Islet precursor cell (in vitro differentiated cells): ENCODE data around the gene SLC7A6.

Experiments used
- DNase-seq: peaks from one replicate; pipeline ENCODE4 v3.0.0-alpha.2; 2018

SLC7A6 gene

DNA sequence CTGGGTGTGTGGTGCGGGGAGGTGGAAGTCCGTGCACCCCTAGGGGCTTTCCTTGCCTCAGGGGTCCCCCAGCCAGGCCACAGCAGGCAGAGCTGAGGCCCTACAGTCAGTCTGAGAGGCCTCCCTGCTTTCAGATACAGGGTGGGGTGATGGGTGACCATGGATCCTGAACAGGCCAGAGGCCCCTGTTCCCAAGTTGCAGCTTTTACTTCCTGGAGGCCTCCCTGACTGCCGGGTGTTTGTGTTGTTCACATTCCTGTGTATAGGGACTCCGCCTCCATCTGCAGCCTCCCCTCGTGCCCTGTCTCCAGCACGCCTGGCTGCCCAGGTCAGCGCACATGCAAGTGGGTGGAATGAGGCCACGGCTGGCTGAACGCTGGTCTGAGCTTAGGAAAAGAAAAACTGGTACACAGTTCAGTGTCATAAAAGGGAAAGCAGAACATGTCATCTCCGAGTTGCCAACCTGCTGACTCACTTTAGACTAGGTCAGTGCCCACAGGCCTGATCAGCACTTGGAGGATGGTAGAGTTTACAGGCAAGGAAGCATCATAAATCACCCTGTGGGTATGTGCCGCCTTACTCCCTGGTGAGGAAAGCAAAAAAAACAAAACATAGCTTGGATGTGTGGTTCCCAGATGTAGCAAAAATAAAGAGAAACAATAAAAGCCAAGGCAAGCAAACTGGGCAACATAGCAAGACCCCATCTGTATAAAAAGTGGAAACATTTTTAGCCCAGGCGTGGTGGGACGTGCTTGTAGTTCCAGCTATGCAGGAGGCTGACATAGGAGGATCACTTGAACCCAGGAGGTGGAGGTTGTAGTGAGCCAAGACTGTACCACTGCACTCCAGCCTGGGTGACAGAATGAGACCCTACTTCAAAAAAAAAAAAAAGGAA, 6.2 kb upstream of the SLC7A6 start:
- DNase-seq: peak; percentile 77

DNA sequence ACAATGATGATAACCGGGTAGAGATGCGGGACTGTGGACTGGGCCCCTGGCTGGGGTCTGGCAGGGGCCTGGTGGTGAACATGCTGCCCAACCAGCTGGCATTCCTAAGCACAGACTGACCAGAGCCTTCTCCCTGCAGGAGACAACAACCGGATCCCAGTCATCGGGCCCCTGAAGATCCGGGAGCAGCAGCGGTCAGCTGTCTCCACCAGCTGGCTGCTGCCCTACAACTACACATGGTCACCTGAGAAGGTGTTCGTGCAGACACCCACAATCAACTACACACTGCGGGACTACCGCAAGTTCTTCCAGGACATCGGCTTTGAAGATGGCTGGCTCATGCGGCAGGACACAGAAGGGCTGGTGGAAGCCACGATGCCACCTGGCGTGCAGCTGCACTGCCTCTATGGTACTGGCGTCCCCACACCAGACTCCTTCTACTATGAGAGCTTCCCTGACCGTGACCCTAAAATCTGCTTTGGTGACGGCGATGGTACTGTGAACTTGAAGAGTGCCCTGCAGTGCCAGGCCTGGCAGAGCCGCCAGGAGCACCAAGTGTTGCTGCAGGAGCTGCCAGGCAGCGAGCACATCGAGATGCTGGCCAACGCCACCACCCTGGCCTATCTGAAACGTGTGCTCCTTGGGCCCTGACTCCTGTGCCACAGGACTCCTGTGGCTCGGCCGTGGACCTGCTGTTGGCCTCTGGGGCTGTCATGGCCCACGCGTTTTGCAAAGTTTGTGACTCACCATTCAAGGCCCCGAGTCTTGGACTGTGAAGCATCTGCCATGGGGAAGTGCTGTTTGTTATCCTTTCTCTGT, 5.1 kb upstream of the SLC7A6 start:
- no peak for DNase-seq

DNA sequence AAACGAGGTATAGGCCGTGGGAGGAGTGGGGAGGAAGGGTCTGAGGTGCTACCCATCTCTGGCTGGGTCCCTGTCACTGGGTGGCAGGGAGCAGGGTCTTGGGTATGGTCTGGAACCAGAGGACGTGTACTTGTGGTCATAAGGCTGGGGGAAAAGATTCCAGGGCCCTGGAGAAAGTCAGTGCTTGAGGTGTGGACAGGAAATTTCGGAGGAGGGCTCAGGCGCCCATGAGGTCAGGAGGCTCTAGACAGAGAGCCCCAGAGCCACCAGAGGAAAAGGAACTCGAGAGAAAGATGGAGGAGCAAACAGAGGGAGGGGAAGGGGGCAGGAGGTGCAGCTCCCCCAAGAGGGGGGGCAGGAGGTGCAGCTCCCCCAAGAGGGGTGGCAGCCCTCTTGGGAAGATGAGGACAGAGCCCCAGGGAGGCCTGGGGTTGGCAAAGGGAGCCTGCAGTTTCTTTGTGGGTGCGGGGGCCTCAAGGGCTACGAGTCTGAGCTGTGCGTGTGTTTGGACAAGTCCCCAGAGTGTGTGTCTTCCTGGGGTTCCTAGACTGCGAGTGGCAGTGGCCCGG, 683 bp upstream of the SLC7A6 start:
- DNase-seq: no peak

DNA sequence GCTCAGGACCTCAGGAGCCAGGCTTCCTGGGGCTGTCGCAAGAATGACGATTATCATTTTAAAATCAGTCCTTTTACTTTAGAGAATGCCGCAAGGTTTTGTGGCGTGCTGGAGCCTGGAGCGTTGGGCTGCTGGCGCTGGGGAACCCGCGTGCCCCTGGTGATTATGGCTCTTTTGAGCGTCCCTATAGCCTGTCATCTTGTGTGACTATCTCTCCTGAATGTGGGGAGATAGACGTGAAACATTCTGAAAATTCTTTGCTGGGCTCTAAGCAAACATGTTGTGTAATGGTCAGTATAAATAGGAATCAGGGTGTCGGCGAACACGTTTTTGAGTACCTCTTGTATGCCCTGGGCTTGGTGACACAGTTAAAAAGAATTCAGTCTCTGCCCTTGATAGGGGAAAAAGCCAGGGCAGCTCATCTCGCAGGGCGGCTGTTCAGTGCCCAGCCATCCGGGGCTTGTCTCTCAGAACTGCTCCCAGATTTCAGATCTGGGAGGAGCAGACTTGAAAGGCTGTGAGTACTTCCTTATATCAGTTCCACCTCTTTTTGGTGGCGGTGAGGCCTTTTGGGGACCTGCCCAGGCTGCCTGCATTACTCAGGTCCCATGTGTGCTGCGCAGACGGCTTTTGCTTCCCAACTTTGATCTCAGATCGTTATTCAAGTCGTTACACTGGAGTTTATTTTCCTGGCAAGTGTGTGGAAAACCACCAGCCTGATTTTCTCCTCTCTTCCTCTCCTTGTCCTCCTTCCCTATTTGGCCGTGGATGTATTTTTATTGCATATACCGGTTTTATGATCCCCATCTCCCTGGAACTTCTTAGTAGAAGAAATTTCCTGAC, 973 bp downstream of the SLC7A6 start:
- DNase-seq: peak; percentile 91

DNA sequence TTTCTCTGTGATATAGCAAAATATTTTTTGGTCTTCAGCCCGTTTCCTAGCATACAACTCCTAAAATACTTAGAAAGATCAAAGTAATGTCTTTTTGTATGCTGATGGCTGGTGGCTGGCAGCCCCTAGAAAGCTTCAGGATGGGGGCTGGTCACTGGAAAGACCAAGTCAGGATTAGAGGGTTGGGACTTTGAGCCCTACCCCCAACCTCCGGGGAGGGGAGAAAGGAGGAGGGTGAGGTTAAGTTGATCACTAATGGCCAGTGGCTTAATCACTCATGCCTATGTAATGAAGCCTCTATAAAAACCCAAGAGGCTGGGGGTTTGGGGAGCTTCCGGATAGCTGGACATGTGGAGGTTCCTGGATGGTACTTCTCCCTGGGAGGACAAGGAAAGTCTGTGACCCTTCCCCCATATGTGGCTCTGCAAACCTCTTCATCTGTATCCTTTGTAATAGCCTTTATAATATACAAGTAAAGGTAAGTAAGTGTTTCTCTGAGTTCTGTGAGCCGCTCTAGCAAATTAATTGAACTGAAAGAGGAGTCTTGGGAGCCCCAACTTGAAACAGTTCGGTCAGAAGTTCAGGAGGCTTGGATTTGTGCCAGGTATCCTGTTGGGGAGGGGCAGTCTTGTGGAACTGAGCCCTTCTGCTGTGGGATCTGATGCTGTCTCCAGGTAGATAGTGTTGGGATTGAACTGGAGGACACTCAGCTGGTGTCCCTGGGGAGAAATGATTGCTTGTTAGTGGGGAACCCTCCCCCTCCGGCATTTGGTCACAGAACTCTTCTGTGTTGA, 3.5 kb downstream of the SLC7A6 start:
- DNase-seq: no peak

DNA sequence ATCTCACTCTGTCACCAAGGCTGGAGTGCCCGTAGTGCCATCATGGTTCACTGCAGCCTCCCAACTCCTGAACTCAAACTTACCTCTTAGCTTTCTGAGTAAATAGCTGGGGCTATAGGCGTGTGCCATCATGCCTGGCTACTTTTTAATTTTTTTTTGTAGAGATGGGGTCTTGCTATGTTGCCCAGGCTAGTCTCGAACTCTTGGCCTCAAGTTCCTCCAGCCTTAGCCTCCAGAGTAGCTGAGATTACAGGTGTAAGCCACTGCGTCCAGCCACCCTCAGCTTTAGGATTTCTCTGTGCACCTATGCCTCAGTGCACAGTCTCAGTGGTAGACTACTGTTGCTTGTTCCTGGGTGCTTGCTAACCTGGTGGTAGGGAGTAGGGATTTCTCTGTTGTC, 5.5 kb downstream of the SLC7A6 start:
- DNase-seq: no peak

DNA sequence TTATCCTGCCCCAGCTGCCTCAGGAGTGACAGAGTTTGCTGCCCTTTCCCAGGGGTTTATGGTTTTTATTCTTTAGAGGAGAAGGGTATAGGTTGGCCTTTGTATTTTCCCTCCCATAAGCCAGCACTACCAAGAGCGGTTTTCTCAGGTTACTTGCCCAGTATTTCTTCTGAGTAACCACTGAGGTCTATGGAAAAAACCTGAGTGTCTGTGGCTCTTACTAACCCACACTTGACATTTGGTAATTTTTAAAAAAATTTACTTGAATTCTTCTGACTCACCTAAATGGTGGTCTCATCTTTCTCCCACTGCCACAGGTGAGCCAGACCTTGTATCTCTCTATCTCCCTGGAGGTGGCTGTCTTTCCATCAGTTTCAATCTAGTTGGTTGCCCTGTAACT, 6.0 kb downstream of the SLC7A6 start:
- DNase-seq: no peak

DNA sequence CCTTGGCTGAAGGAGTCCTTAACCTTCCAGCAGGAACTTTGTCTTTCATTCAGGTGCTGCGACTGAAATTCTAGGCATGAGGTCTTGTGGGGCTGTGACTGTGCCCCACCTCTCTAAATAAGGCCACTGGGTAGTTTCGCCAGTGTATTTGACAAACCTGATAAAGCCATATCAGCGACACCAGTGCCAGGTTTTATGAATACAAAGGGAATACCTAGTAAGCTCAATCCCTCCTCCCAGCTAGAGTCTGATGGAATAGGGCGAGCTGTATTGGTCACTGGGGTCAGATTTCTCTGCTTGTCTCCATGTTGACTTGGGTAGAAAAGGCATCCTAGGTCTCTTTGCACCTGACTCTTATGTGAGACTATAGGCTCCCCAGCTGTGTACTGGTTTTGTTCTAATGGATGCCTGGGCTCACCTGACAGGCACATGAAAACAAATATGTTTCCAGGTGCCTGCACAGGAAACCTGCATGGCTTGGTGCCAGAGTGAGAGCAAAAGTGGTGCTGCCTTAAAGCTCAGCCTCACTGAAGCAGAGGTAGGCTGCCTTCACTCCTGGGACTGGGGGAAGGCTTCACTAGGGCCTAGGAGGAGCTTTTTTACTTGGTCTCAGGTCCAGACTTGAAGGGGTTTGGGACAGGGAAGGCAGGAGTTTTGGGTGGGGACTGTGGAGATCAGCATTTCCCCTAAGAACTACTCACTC, 8.3 kb downstream of the SLC7A6 start:
- DNase-seq: no peak

DNA sequence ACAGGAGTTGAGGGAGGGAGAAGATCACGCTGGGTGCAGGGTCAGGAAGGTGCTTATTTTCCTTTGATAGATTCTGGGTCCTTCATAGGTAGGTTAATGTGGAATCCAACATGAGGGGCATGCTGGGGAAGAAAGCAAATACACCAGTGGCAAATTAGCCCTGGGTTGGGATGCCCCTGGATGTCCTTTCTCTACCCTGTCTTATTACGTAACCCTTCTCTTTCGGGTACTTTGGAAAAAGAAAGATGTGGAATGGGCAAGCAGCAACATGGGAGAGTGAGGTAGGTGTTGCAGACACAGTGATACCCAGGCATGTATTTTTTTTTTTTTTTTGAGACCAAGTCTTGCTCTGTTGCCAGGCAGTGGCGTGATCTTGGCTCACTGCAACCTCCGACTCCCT, 9.1 kb downstream of the SLC7A6 start:
- no peak for DNase-seq

DNA sequence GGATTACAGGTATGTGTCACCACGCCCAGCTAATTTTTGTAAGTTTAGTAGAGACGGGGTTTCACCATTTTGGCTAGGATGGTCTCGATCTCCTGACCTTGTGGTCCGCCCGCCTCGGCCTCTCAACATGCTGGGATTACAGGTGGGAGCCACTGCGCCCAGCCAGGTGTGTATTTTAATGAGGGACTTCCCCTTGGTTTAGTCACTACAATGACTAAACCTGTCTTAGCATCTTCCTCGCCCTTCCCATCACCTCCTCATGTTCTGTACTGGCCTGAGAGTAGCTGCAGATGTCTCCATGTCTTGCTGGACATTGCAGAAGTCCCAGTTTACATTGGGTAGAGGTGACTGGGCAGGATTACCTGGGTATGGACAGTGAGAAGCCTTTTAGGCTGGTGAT, 9.6 kb downstream of the SLC7A6 start:
- DNase-seq: no peak

DNA sequence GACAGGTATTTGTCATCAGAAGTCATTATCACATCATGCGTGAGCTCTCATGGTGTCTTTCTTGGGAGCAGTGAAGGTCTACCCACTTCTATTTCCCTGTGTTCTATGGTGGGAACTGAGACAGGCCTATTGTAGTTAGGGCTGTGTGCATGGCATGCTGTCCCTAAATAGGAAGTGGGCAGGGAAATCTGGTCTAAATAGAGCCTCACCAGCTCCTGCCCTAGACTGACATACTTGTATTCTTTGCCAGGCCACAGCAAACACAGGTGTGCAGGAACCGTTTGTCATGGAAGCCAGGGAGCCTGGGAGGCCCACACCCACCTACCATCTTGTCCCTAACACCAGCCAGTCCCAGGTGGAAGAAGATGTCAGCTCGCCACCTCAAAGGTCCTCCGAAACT, 10.1 kb downstream of the SLC7A6 start:
- no peak for DNase-seq

DNA sequence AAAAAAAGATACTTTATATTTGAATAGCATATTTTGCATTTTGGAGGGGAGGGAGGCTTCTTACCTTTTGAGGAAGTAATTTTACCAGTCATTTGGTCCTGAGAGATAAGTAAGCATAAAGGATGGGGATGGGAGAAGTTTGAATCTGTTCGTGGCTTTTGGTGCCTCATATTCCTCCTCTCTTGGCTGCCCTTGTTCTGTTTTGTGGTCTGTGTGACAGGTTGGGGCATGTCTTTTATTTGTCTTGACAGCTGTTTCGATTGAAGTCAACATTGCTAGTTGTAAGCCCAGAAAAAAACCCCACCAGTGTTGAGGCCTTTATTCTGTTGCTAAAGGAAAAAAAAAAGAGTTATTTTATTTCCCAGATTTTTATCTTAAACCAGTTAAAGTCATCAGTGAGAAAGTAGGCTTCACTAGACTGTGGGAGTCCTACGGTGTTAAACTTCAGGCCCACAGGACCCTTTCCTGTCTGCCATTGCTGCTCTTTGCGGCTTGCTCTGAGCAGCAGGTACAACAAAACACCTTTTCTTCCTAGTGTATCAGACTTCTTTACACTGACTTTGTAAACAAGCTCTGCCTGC, 11.4 kb downstream of the SLC7A6 start:
- no peak for DNase-seq

DNA sequence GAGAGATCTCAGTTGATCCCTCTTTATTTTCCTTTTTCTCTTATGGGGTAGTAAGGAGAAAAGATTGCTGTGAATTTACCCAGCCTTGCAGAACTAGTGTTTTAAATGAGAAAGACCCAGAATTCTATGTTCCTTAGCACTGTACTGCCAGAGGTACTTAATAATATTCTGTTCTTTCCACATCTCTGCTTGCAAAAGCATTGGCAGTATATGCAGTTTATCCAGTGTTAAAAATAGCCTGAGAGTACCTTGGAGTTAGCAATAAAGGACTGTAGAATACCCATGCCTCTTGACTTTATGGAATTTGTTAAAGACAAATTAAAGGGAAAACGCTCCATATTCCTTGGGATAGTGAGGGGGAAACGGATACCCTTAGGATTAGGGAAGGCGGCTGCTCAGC, 11.9 kb downstream of the SLC7A6 start:
- no peak for DNase-seq

DNA sequence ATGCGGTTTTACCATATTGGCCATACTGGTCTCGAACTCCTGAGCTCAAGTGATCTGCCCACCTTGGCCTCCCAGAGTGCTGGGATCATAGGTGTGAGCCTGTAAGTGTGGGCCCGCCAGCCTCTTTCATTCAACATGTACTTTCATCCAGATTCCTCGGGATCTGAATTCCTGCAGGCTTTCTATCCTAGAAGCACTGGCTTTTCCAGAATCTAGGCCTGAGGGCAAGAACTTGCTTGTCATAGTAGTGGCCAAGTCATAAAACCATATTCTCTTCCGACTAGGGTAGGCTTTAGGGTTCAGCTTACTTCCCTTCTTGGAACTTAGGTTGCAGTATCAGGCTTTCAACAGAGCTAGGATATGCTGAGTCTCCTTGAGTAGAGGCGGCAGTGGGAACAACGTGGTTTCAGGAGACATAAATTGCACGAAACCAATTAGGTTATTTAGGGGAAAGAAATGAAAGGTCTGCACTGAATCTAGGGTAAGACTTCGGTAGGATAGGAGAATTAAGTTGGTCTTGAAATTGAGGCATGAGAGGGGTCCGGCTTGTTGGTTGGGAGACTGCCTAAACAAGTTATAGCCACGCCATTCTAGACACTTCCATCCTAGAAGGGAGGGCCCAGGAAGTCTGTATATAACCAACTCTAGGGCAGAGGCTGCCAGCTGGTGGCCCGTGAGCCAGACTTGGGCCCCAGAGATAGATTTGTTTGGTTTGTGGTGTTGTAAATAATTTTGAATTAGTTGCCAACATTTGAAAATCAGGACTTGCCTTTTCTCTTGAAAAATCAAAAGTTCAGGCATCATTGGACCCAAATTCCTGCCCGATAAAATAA, 15.6 kb downstream of the SLC7A6 start:
- DNase-seq: no peak

DNA sequence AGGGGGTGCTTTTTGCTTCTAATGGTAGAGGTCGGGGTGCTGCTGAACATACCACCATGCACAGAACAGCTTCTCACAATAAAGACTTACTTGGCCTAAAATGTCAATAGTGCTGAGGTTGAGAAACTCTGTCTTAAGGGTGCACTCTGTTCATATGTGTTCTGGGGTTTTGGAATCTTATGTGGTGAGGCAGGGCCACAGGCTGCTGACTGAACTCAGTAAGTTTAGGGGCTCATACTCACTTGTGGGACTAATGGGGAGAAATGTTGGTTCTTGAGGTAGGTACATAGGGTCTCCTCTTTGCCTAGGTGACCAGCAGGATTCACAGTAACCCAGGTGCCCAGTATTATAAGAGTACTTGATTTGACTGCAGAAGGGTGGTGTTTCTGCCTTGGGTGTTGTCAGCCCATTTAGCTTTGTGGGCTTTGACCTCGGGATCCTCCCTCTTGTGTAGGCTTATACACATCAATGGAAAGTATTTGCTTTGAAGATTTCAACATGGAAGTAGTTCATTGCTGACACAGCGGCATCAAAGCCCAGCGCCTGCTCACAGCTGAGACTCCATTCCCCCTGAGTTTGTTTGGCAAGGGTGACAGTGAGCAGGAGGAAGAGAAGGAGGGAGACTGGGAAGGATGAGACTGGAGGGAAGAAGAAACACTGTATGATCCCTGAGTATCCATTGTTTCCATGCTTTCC, 17.2 kb downstream of the SLC7A6 start:
- DNase-seq: no peak

DNA sequence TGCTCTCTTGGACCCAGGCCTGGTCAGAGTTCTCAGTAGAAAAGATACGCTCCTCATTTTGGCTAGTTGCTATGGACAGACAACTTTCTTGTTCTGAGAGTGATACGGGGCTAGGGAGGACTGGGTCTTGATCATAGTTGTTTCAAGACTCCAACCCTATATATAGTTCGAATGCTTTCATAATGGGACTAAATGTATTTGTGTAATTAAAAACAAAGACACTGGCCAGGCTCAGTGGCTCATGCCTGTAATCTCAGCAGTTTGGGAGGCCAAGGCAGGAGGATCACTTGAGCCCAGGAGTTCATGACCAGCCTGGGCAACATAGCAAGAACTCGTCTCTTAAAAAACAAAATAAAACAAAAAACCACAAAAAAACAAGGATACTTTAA, 17.7 kb downstream of the SLC7A6 start:
- no peak for DNase-seq

DNA sequence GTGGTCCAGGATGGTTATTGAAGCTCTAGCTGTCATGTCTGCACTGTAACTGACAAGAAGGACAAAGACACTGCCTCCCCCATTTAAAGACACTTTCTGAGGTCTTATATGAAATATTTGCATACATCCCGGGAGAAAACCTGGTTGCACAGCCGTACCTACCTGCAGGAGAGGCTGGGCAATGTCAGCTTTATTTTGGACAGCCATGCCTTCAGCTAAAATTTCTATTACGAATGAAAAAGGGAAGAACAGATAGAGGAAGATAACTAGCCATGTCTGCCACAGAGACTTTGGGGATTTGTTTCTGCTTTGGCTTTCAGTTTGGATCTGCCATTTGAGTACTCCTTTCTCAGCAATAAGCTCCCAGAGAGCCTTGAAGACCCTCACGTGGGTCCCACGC, 19.0 kb downstream of the SLC7A6 start:
- DNase-seq: no peak

DNA sequence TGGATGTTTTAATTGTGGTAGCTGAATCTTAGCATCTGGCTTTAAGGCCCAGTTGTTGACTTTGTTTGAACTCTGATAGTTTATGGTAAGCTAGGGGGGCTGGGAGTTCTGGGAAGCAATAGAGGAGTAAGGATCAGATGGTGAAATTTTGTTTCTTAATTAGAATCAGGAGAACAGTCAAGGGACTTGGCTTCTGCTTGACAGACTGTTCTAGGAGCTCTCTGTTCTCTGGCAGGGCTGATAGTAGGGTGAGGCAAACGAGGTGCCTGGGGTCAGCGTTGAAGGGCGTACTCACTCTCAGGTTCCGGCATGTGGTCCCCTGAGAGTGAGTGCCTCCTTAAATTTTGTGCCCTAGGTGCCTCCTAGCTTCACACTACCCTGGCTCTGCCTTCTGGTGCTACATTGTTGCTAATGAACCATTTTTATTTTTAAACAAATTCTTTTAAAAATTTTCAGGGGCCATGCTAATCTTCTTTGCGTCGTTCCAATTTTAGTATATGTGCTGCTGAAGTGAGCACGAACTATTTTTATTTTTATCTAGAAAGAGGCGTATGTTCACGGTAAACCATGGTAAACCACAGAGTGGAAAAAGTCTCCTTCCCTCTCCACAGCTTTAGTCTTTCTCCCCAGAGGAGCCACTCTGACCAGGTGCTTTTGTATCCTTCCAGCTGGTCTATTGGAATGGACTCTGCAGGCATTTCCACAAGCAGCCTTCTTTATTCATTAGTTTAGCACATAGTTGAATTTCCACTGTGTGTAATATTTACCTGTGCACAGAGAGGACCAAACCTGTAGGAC, 19.7 kb downstream of the SLC7A6 start:
- no peak for DNase-seq

DNA sequence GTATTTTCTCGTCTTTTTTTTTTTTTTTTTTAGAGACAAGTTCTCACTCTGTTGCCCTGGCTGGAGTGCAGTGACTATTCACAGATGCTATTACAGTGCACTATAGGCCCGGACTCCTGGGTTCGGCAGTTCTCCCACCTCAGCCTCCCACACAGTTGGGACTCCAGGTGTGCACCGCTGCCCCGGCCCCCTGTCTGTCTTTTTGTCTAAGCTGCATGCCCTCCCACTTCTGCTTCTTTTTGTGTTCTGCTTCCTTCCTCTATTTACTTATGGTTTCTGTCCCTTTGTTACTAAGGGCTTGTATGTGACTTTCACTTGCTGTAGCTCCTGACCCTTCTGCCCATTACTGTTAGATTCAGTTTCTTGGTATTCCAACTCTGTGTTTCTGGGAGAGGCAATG, 20.5 kb downstream of the SLC7A6 start:
- no peak for DNase-seq
